HPDE6-E6E7 (cell line): ENCODE measurements around the gene SPOUT1.
"Not testable (repeated sequence)": the region's sequence is repeated elsewhere in the genome, so short reads cannot be mapped to it uniquely, and the experiment has no call there.

Experiments
- DNase-seq: peaks from one replicate; pipeline ENCODE4 v3.0.0; 2011; ENCODE audit warnings: missing footprints; ENCODE audit errors: extremely low spot score

SPOUT1 gene

DNA sequence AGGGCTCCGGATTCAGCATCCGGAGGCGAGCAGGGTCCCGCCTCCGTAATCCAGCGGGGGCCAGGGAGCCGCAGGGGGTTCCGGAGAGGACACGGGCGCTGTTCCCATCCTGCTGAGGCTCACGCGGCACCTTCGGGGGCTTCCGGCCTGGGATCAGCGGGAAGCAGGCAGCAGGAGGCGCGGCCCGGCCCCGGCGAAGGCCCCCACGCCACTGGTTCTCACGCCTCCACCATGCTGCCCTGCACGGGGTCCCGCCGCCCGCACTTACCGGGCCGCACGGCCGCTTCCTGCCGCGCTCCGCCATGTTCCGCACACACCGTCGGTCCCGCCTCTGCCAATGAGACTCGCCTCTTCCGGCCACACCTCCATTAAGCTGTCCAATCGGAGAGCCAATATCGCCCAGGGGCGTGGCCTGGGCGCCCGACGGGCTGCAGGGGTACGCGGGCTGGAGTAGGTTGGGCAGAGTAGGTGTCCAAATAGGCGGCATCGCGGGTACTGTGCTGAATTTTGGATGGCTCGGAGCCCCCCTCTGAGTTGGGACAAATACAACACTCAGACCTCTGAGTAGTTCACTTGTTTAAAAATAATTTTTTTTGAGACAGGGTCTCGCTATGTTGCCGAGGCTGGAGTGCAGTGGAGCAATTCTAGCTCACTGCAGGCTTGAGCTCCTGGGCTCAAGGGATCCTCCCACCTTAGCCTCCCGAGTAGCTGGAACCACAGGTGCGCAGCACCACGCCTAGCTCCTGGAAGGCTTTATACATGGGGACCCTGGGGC is at the start of gene SPOUT1:
Gene SPOUT1 (minus strand): TSS at position 318 of the 775 bp plus-strand sequence. CDS start 14 bp downstream, at position 304.
- peak; percentile 97 for DNase-seq

DNA sequence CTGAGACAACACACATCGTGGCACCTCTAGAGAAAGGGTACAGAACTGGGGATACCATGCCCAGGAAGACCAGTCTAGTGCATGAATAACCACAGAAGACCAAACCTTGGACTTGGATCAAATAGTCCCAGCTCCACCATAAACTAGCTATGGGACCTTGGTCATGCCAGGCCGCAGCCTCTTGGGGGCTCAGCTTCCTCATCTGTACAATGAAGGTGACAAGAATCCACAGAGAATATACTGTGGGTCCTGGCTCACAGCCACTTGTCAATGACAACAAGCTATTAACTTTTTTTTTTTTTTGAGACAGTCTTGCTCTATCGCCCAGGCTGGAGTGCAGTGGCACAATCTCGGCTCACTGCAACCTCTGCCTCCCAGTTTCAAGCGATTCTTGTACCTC is 48.3 kb upstream of the SPOUT1 start:
- no peak for DNase-seq

DNA sequence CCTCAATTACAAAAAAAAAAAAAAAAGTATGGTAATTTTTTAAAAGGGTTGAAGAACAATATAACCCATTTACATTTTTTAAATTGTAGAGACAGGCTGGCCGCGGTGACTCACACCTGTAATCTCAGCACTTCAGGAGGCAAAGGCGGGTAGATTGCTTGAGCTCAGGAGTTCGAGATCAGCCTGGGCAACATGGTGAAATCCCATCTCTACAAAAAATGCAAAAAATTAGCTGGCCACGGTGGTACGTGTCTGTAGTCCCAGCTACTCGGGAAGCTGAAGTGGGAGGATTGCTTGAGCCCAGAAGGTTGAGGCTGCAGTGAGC is 41.3 kb upstream of the SPOUT1 start:
- DNase-seq: not testable (repeated sequence)

- no peak for DNase-seq
Measured at GRCh38 chr9:128870128-128870940, 40.7 kb upstream of the SPOUT1 start.

- DNase-seq: no peak
Measured at GRCh38 chr9:128863647-128864046, 34.1 kb upstream of the SPOUT1 start.

- DNase-seq: no peak
Measured at GRCh38 chr9:128862401-128862851, 32.8 kb upstream of the SPOUT1 start.

DNA sequence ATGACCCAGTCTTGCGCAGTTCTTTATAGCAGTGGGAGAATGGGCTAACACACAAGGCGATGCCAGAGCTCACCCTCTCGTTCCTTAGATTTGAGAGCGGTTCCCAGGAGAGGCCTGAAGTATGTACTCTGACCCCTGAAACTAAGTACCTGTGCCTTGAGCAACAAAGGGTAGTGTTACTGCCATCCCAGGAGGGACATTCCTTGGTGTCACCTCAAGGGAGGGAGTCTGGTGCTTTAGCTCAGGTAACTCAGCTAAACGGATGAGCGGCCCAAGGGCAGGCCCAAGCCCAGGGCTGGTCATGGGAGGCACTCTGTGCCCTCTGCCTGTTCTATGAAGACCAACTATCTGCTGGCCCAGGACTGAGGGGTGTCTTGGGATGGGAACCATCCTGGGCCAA is 31.9 kb upstream of the SPOUT1 start:
- DNase-seq: no peak

DNA sequence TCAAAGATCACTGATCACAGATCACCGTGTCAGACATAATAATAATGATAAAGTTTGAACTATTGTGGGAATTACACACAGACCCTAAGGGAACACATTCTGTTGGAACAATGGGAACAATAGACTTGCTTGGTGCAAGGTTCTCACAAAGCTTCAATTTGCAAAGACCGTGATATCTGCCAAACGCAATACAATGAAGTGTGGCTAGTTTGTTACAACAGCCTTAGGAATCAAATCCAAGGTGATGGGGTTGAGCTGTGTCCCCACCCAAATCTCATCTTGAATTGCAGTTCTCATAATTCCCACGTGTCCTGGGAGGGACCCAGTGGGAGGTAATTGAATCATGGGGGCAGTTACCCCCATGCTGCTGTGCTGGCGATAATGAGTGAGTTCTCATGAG is 31.3 kb upstream of the SPOUT1 start:
- no peak for DNase-seq

GRCh38 chr9:128858476-128858875 is 28.9 kb upstream of the SPOUT1 start:
- not testable (repeated sequence) for DNase-seq

DNA sequence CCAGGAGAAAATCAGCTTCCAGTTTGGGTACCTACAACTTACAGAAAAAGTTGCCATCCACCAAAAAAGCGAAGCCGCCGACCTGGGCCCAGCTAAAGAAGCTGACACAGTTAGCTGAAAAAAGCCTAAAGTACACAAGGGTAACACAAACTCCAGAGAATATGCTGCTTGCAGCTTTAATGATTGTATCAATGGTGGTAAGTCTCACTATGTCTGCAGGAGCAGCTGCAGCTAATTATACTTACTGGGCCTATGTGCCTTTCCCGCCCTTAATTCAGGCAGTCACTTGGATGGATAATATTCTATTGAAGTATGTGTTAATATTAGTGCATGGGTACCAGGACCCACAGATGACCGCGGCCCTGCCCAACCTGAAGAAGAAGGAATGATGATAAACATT is 24.9 kb upstream of the SPOUT1 start:
- not testable (repeated sequence) for DNase-seq

DNA sequence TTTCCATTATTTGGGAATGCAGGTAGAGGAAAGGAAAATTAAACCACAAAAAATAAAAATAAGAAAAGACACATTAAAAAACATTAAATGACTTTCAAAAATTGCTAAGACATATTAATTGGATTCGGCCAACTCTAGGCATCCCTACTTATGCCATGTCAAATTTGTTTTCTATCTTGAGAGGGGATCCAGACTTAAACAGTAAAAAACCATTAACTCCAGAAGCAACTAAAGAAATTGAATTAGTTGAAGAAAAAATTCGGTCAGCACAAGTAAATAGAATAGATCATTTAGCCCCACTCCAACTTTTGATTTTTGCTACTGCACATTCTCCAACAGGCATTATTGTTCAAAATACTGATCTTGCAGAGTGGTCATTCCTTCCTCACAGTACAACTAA is 23.1 kb upstream of the SPOUT1 start:
- not testable (repeated sequence) for DNase-seq

DNA sequence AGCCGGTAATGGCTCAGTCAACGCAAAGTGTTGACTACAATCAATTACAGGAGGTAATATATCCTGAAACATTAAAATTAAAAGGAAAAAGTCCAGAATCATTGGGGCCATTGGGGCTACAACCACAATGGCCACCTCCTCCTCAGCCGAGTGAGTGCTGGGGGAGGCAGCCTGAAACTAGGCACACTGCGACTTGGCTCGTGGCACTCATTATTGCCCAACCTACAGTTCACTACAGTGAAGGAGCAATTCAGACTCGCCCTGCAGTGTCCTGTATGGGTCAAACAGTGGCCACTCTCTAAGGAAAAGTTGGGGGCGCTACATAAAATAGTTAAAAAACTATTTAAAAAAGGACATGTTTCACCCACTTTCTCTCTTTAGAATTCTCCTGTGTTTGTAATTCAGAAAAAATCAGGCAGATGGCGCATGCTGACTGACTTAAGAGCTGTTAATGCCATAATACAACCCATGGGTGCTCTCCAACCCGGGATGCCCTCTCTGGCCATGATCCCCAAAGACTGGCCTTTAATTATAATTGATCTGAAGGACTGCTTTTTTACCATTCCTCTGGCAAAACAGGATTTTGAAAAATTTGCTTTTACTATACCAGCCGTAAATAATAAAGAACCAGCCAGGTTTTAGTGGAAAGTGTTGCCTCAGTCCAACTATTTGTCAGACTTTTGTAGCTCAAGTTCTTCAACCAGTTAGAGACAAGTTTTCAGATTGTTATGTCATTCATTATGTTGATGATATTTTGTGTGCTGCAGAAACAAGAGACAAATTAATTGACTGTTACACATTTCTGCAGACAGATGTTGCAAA is 22.4 kb upstream of the SPOUT1 start:
- DNase-seq: not testable (repeated sequence)

GRCh38 chr9:128851024-128851423 is 21.4 kb upstream of the SPOUT1 start:
- DNase-seq: not testable (repeated sequence)

DNA sequence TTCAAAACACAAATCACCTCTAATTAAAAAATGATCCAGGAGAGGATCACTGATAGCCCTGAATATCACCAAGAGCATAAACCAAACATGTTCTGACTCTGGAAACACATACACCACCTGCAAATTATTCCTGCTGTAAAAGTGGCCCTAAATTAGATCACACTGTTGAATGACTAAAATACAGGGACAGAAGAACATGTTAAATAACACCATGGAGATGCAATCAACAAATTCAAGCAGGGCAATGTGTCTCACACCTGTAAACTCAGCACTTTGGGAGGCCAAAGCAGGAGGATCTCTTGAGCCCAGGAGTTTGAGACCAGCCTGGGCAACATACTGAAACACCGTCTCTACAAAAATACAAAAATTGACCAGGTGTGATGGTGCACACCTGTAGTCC is 18.2 kb upstream of the SPOUT1 start:
- no peak for DNase-seq

DNA sequence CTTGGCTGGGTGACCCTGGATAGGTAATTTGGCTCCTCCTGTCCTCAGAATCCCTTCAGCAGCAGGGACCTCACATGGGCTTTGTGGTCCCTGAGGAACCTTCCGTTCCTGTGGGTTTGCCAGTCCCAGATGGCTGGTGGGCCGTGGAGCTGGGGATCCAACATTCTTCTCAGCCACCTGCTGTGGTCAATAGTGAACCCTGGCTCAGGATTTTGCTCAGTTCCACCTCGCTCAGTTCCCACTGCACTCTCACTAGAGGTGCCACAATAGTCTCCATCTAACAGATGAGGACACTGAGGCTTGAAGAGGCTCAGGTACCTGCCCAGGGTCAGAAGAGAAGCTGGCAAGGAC is 17.1 kb upstream of the SPOUT1 start:
- no peak for DNase-seq

DNA sequence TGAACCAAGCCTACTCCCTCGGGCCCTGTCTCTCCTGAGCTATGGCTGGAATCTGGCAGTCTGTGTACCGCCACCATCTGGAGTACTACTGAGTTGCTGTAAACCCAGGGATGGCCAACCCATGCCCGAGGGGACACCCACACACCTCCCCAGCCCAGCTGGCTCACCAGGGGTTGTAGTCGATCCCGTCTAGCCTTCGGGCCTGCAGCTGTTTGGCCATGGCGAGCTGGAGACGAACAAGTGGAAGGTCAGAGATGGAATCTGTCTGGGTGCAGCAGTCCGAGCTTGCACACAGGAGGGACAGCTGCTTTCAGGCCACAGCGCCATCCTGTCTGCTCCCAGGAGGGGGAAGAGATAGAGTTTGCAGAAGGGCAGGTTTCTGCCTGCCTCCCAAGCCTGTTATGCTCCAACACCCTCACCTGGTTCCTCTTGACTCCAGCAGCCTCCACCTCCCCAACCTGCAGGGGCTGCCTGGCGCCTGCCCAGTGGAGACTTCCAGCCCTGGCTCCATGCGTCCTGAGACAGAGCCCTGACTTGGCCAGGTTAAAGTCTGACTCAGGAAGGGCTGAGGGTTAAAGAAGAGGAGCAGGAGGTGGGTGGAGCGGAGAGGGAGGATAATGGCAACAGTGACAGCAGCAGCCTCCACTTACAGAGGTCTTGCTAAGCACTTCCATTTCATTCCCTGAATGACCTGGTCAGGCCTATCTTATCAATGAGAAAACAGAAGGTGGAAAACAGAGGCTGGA is 15.8 kb upstream of the SPOUT1 start:
- DNase-seq: peak; percentile 56

DNA sequence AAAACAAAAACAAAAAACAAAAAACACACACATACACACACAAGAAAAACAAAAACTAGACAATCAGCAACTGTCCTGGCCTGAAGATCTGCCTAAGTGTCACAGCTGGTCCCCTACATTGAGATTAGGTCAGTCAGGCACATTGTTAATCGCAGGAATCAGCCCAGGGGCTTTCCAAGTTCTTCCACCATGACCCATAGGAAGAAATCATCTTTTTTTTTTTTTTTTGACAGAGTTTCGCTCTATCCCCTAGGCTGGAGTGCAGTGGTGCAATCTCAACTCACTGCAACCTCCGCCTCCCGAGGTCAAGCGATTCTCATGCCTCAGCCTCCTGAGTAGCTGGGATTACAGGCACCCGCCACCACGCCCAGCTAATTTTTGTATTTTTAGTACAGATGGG is 13.6 kb upstream of the SPOUT1 start:
- not testable (repeated sequence) for DNase-seq

DNA sequence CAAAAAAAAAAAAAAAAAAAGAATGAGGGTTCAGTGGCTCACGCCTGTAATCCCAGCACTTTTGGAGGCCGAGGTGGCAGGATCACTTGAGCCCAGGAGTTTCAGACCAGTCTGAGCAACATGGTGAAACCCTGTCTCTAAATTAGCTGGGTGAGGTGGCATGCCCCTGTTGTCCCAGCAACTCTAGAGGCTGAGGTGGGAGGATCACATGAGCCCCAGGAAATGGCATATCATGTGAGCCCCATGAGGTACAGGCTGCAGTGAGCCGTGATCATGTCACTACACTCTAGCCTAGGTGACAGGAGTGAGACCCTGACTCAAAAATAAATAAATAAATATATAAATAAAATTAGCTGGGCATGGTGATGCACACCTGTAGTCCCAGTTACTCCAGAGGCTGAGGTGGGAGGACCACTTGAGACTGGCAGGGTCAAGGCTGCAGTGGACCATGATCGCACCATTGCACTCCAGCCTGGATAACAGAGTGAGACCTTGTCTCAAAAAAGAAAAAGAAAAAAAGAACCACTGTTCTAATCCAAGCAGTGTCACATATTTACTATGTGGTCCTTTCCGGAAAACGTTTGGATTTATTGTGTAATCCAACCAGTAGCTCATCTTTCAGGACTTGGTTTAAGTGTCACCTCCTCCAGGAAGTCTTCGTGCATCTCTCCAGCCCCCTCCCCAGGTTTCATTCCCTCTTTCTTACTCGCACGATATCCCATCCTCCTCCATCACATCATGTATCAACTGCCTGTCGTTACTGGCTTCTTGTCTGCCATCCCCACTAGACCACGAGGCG is 12.3 kb upstream of the SPOUT1 start:
- DNase-seq: no peak

- DNase-seq: no peak
Measured at GRCh38 chr9:128840524-128840923, 10.9 kb upstream of the SPOUT1 start.

DNA sequence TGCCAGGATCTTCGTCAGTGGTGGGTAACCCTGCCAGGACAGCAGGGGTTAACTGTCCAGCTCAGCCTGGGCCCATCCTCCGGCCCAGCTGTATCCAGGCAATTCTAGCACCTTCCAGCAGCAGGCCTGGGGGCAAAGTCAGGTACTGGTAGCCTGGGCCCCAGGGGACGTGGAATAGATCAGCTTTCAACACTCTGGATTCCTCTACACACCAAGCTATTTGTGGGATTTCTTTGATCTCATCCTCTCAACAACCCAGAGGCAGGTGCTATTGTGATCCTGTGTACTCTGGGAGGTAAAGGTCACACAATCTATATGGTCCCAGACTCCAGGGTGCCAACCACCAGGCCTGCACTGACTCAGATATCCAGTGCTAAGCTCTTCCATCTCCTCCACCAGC is 8.7 kb upstream of the SPOUT1 start:
- DNase-seq: no peak
